RCC 7860 (cell line): ENCODE measurements around the gene LARGE2.

Experiments used
- DNase-seq: peaks from one replicate; pipeline ENCODE4 v3.0.0-alpha.2; 2015; ENCODE audit warnings: low spot score
- FAIRE-seq: peaks from 2 replicates; lab custom pipeline; 2012; peaks lifted over from hg19 to GRCh38; lab: Jason Lieb, UNC

Gene LARGE2

GRCh38 chr11:45922425-45923082, at the start of gene LARGE2:
LARGE2 (plus strand) TSS chr11:45922656; CDS start chr11:45922883, 227 bp downstream.
- FAIRE-seq, result no peak
- no peak for DNase-seq

GRCh38 chr11:45876401-45876800, 46.1 kb upstream of the LARGE2 start:
- no peak for DNase-seq
- FAIRE-seq, result no peak

- FAIRE-seq, result no peak
These were observed 45.2 kb upstream of the LARGE2 start for GRCh38 chr11:45877221-45877620.

GRCh38 chr11:45877845-45878244, 44.6 kb upstream of the LARGE2 start:
- DNase-seq (no peak), FAIRE-seq (no peak)

More at GRCh38 chr11:45877221-45877620, 45.2 kb upstream of the LARGE2 start:
- no peak for DNase-seq

- FAIRE-seq, result peak; percentile 80
- DNase-seq, result peak; percentile 71
These were observed 42.4 kb upstream of the LARGE2 start for GRCh38 chr11:45879803-45880686.

- no peak for DNase-seq
- FAIRE-seq, result no peak
These were observed 41.5 kb upstream of the LARGE2 start for GRCh38 chr11:45880772-45881570.

GRCh38 chr11:45881708-45882368, 40.6 kb upstream of the LARGE2 start:
- FAIRE-seq, result peak; percentile 14

GRCh38 chr11:45884596-45885185, 37.8 kb upstream of the LARGE2 start:
- no peak for FAIRE-seq

More at GRCh38 chr11:45881708-45882368, 40.6 kb upstream of the LARGE2 start:
- peak; percentile 31 for DNase-seq

GRCh38 chr11:45885274-45885920, 37.1 kb upstream of the LARGE2 start, which contains the start of gene MAPK8IP1:
MAPK8IP1 (plus strand) TSS chr11:45885651; CDS start chr11:45885821, 170 bp downstream.
- FAIRE-seq, result no peak
- no peak for DNase-seq

More at GRCh38 chr11:45884596-45885185, 37.8 kb upstream of the LARGE2 start:
- no peak for DNase-seq

GRCh38 chr11:45885921-45886721, 36.3 kb upstream of the LARGE2 start:
- FAIRE-seq (no peak), DNase-seq (no peak)

- FAIRE-seq (no peak), DNase-seq (no peak)
These were observed 35.5 kb upstream of the LARGE2 start for GRCh38 chr11:45886816-45887520.

- FAIRE-seq, result no peak
- no peak for DNase-seq
These were observed 34.9 kb upstream of the LARGE2 start for GRCh38 chr11:45887587-45887986.

GRCh38 chr11:45889555-45889954, 32.9 kb upstream of the LARGE2 start:
- FAIRE-seq (no peak), DNase-seq (no peak)

GRCh38 chr11:45889966-45890365, 32.5 kb upstream of the LARGE2 start:
- FAIRE-seq (no peak), DNase-seq (no peak)

GRCh38 chr11:45890886-45891550, 31.4 kb upstream of the LARGE2 start:
- DNase-seq, result no peak
- FAIRE-seq, result no peak

- no peak for FAIRE-seq
- DNase-seq, result no peak
These were observed 29.6 kb upstream of the LARGE2 start for GRCh38 chr11:45892856-45893255.

GRCh38 chr11:45894555-45895247, 27.8 kb upstream of the LARGE2 start:
- no peak for FAIRE-seq
- no peak for DNase-seq
